GM12873 (cell line): ENCODE data around the gene LRMDA.

Experiments used
- TF ChIP-seq, protein P1 (sequence below): IDR thresholded peaks from 2 replicates; pipeline ENCODE4 v1.5.1; 2012; ENCODE audit warnings: low read depth, mild to moderate bottlenecking, moderate library complexity, low read length, control low read depth; ENCODE audit not compliant: insufficient read depth; ENCODE audit errors: missing control alignments

The LRMDA gene

DNA sequence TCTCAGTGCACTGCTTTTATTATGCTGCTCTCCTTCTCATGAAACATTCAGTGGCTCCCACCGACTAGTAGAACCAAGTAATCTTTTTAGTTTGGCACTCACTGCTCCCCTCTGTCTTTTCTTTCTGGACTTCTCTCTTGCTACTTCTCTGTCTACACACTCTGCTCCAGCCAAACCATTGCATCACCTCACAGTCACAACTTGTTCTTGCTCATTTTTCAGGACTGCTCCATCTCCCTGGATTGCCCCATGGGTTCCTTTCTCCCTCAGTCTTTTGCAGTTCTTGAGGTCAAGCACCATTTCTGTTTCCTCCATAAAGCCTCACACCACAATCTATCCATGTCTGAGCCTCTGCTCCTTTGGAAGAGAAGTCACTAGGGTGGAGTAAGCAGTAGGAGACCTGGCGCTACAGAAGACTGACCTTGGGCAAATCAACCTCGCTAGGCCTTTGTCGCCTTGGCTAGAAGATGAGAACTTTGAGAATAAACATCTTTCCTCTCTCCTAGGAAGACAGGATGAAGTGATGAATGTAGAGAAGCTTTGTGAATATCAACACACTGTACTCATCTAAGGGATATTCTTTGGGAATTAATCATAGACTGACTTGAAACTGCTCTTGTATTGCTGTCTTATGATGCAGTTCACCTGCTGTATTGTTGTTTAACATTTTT lies 186.2 kb downstream of the LRMDA start:
- TF ChIP-seq, protein P1, sequence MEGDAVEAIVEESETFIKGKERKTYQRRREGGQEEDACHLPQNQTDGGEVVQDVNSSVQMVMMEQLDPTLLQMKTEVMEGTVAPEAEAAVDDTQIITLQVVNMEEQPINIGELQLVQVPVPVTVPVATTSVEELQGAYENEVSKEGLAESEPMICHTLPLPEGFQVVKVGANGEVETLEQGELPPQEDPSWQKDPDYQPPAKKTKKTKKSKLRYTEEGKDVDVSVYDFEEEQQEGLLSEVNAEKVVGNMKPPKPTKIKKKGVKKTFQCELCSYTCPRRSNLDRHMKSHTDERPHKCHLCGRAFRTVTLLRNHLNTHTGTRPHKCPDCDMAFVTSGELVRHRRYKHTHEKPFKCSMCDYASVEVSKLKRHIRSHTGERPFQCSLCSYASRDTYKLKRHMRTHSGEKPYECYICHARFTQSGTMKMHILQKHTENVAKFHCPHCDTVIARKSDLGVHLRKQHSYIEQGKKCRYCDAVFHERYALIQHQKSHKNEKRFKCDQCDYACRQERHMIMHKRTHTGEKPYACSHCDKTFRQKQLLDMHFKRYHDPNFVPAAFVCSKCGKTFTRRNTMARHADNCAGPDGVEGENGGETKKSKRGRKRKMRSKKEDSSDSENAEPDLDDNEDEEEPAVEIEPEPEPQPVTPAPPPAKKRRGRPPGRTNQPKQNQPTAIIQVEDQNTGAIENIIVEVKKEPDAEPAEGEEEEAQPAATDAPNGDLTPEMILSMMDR, result no peak

DNA sequence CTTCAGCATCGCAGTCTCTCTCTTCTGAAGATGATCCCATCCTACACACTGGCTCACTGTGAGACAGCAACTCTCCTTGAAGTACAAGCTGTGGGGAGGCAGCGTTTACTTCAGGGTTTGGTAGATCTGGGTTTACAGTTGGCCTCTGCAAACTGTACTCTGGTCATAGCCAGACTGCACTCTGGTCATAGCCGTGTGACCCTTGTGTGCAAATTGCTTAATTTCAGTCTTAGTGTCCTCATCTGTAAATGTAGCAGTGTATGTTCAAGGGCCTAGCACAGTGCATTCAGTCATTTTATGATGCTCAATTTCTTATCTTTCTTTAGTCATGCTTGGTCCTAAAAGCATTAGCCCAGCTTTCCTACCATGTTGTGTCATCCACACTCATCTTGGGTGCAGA lies 188.2 kb downstream of the LRMDA start:
- TF ChIP-seq, protein P1, result no peak

DNA sequence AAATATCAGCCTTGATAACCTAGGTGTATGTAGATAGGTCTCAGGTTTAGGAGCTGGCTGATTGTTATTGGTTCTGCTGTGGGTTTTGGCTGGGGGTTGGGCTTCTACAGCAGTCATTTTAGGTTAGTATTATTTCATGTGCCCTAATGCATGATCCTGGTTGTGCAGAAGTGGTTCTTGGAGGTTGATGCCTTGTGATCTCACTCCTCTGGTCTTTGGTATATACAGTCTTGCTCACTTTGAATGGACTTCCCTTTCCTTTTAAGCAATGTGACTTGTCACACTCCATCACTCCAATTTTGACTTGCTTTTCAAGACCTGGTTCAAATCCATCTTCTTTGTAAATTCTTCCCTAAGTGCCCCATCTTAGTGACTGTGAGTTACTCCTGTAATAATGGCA lies 188.9 kb downstream of the LRMDA start:
- TF ChIP-seq, protein P1, result no peak

DNA sequence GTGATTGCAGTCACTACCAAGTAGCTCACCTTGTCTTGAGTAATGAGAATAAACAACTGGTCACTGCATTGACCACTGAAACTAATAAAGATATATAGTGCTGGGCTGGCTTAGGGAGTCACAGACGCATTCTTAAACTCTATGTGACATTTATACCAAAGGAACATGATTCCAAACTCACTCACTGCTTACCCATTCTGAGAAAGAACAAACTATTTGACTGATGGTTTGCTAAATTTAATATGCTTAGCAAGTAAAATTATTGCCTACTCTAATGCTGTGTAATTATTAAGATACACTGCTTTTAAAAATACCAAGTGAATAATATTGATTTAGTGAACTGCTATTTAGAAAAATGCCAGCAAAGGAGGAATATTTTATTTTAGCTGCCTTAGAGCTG lies 191.1 kb downstream of the LRMDA start:
- TF ChIP-seq, protein P1, result no peak

DNA sequence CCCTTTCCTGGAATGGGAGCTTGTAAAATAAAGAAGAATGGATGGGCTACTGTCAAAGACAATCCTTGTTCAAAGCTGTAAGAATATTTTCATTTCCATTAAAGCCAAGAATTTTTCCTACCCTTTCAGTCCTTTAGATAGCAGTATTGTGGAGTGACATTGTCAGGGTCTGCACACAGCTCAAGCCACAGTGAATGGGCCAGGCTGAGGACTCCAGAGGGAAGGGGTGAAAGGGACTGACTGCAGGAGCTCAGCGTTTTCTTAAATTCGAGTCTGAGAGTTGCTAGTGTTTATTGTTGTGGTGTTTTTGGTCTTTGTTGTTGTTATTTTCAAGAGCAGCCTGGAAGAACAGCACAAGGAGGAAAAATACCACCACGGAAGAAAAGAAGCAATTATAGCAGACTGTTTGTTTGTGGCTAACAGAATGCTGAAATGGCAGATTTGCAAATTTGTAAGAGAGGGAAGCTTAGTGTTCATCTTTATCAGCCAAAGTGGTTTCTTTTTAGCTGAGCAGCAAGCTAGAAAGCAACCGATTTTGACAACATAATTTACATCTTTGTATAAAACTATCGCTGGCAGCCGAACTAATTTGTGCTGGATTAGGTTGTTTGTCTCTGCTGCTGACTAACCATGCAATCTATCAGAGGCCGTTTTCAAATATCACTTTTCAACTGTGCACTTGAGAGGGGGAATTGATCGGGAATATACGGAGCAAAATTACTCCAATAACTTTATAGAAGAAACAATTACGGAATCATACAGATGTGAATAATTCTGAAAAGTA lies 192.1 kb downstream of the LRMDA start:
- TF ChIP-seq, protein P1, result no peak

DNA sequence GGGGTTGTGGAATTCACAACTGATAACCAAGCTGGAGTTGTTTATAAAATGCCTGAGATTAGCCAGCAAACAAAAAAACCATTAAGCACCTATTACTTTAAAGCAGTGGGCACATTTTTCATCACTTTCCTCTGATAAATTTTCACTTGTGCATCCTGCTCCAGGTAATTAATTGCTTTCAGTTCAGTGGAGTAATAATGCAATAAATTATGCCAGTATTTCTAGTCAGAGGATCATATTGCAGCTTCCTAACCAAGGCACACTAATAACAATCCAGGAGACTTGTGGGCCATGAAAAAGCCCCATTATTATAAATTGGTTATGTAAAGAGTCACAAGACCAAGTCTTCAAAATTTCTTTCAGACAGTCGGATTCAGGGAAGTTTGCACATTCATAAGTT lies 193.2 kb downstream of the LRMDA start:
- TF ChIP-seq, protein P1, result no peak

DNA sequence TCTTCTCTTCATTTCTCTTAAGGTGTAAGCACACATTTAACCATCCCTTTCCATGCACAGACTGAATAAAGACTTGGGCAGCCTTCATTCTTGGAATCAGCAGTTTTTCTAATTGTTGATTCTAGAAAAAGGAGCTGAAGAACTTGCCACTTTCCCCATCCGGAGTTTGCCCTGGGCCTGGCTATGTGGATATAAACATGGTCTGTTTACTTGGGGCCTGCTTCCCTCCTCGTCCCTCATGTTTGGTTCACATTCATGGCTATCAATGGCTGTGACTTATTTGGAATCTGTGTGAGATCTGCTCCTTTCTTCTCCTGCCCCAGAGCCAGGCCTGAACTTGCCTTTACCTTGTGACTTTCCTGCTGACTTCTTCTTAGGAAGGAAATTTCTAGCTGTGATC lies 199.3 kb downstream of the LRMDA start:
- TF ChIP-seq, protein P1, result no peak
